ENCODE results near the gene DEFB124.
"Not testable (repeated sequence)": the region's sequence is repeated elsewhere in the genome, so short reads cannot be mapped to it uniquely, and the experiment has no call there.

Gene DEFB124

DNA sequence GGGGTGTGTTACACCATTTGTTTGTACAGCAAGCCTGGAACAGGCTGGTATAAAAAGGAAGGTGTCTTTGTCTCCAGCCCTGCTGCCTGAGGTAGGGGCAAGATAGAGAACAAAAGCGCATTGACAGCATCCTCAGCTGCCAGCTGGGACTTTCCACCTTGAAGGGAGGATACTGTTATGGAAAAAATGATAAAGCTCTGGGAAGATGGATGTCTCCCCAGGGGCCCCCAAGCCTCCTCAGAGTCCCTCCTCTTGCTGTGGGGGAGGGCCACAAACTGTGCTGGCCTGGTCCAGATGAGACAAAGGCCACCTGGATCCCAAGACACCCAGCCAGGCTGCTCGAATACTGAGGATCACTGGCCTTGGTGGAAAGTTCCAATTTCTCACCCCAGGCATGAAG lies 13.2 kb upstream of the DEFB124 start:
- DNase-seq (ENCODE audit: low read depth in 3 of 3), result no peak

DNA sequence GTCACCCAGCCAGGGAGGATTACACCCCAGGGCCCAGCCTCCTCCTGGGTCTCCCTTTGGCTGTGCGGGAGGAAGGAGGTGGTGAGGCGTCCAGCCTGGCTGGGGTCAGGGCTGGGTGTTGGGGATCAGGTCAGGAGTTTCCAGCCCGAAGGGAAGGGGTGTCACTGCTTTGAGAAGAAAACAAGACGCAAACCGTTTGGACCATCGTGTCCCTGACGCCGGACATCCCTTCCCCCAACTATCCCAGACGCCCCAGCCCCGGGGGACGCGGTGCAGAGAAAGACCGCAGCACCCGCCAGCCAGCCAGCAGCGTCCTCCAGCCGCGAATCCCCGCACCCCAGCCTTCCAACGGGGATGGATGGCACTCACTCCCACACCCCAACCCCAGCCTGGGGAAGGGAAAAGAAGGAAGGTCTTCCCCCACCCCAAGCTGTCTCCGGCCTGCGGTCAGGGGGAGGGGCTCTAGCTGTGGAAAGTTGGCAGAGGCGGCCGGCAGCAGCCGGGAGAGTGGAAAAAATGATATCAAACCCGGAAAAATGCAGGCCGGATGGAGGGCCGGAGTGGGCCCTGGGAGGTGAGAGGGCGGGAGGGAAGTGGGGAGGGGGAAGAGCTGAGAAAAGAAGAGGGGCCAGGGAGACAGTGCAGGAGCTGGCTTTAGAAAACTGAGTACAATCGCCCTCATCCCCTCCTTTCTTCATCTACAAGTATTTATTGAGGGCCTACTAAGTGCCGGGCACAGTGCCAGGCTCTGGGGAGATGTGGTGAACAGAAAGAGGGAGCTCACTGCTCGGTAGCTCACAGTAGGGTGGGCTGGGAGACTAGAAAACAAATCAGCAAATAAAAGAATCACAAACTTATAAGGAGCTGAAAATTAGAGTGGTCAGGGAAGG lies 10.8 kb upstream of the DEFB124 start:
- peak in 1 of 3 donors; percentile 4 for DNase-seq (ENCODE audit: low read depth in 3 of 3)

DNA sequence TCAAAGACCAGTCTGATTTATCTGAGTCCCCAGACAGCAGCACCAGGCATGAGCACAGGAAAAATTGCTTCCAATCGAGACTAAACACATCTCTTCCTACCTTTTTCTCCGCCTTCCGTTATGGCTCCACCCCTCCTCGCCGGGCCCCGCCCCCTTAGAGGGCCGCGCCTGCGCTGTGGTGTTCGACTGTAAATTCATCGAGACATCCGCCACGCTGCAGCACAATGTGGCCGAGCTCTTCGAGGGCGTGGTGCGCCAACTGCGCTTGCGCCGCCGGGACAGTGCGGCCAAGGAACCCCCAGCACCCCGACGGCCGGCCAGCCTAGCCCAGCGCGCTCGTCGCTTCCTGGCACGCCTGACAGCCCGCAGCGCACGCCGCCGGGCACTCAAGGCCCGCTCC lies 9.1 kb upstream of the DEFB124 start:
- no peak for DNase-seq (ENCODE audit: low read depth in 3 of 3)

DNA sequence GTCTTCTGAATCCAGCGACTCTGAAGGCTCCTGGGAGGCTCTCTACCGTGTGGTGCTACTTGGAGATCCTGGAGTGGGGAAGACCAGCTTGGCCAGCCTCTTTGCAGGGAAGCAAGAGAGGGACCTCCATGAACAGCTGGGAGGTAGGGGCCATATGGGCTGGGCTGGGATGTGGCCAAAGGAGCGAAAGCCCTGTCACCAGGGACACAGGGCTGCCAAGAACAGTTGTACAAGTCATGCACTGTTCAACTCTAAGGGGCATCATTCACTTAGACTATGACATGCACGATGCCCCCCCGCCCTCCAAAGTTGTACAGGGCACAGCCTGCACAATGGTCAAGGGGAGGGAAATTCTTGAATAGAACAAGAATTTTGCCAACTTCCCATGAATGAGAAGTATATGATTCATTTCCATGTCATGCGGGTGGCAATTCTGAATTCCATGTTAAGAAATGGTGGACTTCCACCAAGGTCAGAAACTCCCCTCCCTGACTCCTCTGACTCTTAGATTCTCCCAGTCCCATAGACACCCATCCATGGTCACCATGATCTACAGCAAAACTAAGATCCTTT lies 1.8 kb upstream of the DEFB124 start:
- DNase-seq (ENCODE audit: low read depth in 3 of 3), result no peak

DNA sequence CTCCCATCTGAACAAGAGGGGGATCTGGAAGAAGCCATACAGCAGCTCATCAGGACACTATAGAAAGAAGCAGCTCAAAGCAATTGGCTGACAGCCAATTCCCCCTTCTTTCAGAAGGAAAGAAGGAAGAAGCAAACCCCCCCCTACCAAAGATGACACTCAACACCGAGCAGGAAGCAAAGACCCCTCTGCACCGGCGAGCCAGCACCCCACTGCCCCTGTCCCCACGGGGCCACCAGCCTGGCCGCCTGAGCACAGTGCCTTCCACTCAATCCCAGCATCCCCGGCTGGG lies 1.3 kb upstream of the DEFB124 start:
- no peak for DNase-seq (ENCODE audit: low read depth in 3 of 3)

GRCh38 chr20:31475472-31476293 lies 756 bp upstream of the DEFB124 start:
- no peak for DNase-seq (ENCODE audit: low read depth in 3 of 3)

- no peak for DNase-seq (ENCODE audit: low read depth in 3 of 3)
Observed at GRCh38 chr20:31474097-31474436, 860 bp downstream of the DEFB124 start.

DNA sequence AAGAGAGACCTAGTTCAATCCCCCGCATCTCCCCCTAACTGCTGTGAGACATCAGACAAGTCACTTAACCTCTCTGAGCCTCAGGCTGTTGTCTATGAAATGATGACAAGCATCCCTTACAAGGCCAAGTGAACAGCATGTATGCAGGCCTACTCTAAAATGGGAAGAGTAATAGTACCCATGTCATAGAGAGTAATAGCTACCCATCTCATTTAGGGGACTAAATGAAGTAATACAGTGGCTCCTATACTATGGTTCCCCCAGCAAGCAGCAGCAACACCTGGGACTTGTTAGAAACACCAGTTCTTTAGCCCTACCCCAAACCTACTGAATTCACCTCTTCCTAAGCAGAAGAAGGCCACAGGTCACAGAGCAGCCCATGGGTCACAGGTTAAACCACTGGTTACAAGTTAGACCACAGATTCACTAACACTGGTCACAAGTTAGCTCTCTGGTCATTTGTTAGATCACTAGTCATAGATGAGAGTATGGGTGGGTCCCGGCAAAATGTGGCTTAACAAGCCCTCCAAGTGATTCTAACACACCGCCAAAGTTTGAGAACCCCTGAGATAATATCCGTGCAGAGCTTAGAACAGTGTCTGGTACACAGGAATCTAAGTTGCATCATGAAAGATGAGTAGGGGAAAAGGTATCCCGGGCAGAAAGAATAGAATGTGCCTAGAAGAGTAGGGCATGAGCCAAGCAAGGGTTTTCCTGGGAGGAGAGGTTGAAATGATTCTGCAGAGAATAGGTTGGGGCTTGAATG lies 1.4 kb downstream of the DEFB124 start:
- no peak for DNase-seq (ENCODE audit: low read depth in 3 of 3)

DNA sequence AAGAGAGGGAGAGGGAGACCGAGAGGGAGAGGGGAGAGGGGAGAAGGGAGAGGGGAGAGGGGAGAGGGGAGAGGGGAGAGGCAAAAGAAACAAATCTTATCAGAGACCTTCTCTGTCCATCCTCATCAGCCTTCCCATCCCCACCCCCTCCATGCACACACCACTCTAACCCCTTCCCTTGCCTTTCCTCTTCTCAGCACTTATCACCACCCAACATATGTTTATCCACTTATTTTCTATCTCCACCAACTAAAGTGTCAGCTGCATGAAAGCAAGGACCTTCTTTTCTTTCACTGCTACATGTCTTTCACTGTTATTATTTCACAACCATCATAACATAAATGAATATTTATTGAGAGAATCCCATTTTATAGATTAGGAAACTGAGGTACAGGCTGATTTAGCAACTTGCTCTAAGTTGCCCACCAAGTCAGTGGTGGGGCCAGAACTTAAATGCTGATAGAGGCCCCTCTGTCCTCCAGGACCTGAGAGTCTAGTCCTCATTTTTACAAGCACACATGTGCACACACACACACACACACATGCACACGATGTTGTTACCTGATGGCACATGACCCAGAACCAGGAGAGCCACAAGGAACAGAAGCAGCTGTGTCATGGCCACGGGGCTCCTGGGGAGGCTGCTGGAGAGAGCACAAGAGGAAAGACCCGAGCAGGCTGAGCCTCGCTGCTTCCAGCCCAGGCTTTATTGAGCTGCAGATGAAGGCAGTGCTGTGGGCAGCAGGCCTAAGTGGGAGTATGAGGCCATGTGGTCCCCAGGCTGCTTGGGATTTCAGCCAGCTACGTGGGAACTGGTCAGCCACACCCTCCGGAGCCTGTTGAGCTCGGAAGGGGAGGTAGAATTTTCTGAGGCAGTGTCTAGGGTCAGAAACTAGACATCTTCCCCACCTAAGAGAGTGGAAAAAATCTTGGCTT lies 2.3 kb downstream of the DEFB124 start:
- no peak for DNase-seq (ENCODE audit: low read depth in 3 of 3)

- not testable (repeated sequence) for DNase-seq (ENCODE audit: low read depth in 3 of 3)
Observed at GRCh38 chr20:31470946-31471345, 4.0 kb downstream of the DEFB124 start.

- no peak for DNase-seq (ENCODE audit: low read depth in 3 of 3)
Observed at GRCh38 chr20:31454361-31454760, 20.6 kb downstream of the DEFB124 start.

DNA sequence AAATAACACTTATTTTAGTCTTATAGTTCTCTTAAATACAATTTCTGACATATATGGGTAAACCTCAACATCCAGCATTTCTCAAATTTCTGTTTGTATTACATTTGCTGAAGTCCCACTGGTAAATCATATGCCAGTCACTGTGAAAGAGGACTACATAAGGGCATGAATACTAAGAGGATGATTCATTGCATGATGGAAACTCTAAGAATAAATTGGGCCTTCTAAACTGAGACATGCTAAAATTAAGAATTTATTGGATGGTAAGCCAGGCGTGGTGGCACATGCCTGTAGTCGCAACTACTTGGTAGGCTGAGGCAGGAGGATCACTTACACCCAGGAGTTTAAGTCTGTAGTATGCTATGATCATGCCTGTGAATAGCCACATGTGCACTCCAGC lies 22.4 kb downstream of the DEFB124 start:
- no peak for DNase-seq (ENCODE audit: low read depth in 3 of 3)

- DNase-seq (ENCODE audit: low read depth in 3 of 3), result no peak
Observed at GRCh38 chr20:31449511-31450414, 25.2 kb downstream of the DEFB124 start.

- DNase-seq (ENCODE audit: low read depth in 3 of 3), result no peak
Observed at GRCh38 chr20:31446084-31446819, 28.7 kb downstream of the DEFB124 start.

DNA sequence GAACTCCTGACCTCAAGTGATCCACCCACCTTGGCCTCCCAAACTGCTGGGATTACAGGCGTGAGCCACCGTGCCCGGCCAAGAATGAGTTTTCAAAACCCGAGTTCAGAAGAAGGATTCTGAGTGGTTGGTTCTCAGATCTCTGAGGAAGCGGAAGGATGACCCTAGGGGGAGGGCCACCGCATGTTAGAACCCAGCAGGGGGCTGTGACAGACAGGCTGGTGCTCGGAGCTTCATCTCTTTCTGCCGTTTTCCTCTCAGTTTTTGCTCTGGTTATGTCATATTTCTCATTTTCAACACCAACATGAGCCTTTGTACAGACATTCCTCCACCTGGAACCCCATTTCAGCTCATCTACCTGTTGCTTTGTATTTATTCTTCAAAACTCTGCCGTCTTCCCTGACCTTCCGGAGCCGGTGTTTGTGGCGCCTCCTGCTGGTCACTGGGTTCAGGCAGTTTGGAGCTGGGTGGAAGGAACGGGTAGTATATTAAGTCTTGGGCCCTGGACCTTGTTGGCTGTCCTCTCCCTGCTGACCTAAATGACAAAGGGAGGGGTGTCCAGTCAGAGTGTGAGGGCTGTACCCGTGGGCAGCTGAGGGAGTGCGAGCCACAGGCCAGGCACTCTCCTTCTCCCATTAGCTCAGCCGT lies 34.8 kb downstream of the DEFB124 start, which contains the start of gene DEFB123:
DEFB123 (plus strand) TSS at position 621 of the 648 bp plus-strand sequence. CDS start 67 bp downstream, outside the sequence.
- DNase-seq (ENCODE audit: low read depth in 3 of 3), result no peak

DNA sequence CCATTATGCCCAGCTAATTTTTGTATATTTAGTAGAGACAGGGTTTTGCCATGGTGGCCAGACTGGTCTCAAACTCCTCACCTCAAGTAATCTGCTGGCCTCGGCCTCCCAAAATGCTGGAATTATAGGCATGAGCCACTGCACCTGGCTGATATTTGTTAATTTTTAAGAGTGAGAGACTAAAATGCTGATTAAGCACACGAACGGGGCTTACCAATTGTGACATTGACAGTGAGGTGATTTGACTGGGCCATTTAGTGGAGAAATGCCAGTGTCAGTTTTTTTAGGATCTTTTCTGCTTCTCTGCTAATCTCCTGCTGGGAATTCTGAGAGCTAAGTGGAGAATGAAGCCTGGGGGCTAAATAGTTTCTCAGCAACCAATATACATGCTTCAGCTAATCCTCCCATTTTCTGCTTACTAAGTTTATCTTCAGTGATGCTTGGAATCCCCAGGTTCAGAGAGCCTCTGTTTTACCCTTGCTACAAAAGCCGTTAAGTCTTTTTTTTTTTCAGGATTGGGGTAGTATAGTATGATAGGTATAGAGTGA lies 44.3 kb downstream of the DEFB124 start:
- no peak for DNase-seq (ENCODE audit: low read depth in 3 of 3)

- DNase-seq (ENCODE audit: low read depth in 3 of 3), result not testable (repeated sequence)
Observed at GRCh38 chr20:31427576-31427975, 47.4 kb downstream of the DEFB124 start.

DNA sequence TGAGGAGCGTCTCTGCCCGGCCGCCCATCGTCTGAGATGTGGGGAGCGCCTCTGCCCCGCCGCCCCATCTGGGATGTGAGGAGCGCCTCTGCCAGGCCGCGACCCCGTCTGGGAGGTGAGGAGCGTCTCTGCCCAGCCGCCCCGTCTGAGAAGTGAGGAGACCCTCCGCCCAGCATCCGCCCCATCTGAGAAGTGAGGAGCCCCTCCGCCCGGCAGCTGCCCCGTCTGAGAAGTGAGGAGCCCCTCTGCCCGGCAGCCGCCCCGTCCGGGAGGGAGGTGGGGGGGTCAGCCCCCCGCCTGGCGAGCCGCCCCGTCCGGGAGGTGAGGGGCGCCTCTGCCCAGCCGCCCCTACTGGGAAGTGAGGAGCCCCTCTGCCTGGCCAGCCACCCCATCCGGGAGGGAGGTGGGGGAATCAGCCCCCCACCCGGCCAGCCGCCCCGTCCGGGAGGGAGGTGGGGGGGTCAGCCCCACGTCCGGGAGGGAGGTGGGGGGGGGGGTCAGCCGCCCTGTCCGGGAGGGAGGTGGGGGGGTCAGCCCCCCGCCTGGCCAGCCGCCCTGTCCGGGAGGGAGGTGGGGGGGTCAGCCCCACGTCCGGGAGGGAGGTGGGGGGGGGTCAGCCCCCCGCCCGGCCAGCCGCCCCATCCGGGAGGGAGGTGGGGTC lies 47.9 kb downstream of the DEFB124 start:
- DNase-seq (ENCODE audit: low read depth in 3 of 3), result not testable (repeated sequence)
